HG02870 (cell line): Measurements from ENCODE around the gene ZNF439.
A peak's percentile ranks its signal among the peaks of the same experiment; 100 is the strongest.
"Not testable (repeated sequence)": the region's sequence is repeated elsewhere in the genome, so short reads cannot be mapped to it uniquely, and the experiment has no call there.

Source experiments
- ATAC-seq: cut with Tn5 transposase; IDR thresholded peaks from one replicate; pipeline ENCODE4 v1.9.1; 2021; ENCODE audit warnings: mild to moderate bottlenecking, moderate library complexity; ENCODE audit not compliant: unreplicated experiment

Gene ZNF439

DNA sequence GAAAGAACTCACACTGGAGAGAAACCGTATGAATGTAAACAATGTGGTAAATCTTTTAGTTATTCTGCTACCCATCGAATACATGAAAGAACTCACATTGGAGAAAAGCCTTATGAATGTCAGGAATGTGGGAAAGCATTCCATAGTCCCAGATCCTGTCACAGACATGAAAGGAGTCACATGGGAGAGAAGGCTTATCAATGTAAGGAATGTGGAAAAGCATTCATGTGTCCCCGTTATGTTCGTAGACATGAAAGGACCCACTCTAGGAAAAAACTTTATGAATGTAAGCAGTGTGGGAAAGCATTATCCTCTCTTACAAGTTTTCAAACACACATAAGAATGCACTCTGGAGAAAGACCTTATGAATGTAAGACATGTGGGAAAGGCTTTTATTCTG is 19.2 kb downstream of the ZNF439 start:
- not testable (repeated sequence) for ATAC-seq

GRCh38 chr19:11868188-11868587 is 19.7 kb downstream of the ZNF439 start:
- no peak for ATAC-seq

DNA sequence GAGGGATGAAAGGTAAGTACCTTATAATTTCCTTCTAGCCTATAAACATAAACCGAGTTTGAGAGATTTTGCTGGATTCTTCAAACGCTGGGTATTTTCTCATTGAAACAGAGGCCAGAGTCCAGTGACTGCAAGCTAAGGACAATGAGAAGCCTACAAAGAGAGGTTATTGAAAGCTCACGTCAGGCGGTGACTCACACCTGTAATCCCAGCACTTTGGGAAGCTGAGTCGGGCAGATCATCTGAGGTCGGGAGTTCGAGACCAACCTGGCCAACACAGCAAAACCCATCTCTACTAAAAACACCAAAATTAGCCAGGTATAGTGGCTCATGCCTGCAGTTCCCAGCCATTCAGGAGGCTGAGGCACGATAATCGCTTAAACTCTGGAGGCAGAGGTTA is 24.1 kb downstream of the ZNF439 start:
- no peak for ATAC-seq

DNA sequence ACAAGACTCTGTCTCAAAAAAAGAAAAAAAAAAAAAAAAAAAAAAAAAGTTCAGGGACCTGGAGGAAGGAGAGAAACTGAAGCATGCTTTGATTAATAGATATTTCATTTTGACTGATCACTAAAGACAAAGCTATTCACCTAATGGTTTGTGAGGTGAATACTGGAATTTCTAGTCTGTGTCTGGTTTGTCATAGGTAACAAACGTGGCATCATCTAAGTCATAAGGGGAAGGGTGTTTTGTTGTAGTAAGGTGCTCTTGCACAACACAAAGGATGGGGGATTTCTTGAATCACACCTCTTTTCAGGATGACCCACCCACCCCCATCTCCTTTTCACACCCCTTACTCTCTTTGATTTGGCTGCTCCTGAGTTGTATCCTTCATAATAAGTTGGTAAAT is 25.2 kb downstream of the ZNF439 start:
- ATAC-seq: no peak

DNA sequence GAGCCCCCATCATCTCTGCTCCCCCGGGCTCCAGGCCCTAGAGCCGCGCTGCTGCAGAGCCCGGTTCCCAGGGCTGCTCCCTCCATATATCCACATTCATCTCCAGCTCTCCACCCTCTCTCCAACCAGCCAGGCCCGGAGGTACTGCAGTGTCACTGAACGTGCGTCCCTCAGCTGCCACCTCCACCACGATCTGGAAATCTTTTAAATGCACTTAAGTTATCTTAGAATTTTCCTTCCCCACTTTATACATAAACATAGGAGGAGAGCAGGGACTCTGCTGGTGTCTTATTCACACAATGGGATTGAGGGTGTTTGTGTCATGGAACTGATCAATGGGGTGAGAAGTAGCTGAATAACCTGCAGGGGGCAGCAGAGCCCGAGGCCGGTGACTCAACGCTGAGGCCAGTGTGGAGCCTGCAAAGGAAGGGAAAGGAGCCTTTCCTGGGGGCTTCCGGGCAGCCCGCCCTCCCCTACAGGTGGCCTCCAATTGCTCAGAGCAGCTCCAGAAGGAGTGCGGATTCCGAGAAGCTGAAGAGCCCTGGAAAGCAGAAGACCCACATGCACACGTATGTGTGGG is 31.3 kb downstream of the ZNF439 start:
- not testable (repeated sequence) for ATAC-seq

- no peak for ATAC-seq
Measured at GRCh38 chr19:11880598-11880997, 32.1 kb downstream of the ZNF439 start.

DNA sequence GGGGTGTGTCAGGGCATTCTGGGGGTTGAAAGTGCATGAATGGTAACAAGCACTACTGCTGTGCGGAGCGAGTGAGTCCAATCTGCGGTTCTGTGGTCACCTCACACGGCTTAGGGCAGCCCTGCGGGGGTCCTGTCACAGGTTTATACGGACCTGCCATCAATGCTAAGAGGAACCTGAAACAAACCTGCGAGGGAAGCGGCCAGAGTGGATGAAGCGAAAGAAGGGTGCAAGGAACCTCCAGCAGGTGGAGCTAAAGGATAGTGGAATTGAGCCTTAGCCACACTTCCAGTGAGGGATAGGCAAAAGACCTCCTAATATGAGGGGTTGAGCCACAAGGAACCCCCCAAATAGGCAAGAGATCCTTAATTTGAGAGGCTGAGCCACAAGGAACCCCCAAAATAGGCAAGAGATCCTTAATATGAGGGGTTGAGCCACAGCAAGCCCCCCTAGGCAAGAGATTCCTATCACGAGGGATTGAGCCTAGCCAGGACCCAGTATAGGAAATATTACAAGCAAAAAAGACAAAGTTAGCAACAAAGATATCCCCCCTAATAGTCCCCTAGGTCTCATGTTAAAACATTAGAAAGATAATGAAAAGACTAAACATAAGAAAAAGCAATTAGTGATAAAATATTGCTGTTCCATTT is 32.8 kb downstream of the ZNF439 start:
- no peak for ATAC-seq

GRCh38 chr19:11882606-11883005 is 34.1 kb downstream of the ZNF439 start:
- no peak for ATAC-seq

- ATAC-seq: no peak
Measured at GRCh38 chr19:11887234-11887610, 38.7 kb downstream of the ZNF439 start.

DNA sequence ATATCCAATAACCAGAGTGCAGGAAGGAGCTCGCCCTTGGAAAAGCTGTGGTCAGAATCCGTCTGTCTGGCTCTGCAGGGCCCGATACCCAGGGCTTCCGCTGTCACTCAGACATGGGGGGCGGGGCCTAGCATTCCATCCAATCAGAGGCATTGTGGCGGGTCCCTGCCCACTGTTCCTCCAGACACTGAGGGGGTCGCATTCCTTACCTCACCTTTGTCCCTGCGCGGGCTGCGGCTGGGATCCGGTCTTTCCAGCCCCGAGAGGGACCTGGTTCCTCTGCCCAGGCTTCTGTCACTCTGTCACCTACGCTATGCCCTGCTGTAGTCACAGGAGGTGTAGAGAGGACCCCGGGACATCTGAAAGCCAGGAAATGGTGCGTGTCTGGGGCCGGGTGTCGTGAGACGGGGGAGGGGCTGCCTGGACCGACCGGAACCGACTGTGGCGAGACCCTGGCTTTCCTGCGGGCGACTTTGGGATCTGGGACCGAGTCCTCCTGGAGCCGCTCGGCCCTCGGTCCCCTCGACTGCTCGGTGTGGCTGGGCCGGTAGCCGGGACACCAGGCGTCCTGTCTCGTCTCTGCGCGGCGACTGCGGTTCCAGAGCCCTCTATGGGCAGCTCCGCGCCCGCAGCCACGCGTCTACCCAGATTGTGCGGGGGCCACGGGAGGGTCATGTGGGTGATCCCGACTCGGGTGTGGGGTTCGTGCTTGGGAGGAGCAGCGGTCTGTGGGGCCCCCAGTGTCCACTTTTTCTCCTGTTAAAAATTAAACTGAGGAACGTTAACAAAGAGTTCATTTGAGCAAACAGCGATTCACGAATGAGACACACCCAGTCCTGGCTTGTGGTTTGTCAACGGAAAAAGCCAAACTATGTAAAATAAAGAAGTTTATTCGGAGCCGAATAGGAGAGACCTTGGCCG is 39.3 kb downstream of the ZNF439 start, which contains the start of gene ZNF69:
Gene ZNF69, plus strand, starts transcription at position 172 of the 921 bp plus-strand sequence. Its CDS starts 142 bp downstream, at position 314.
- peak; percentile 61 for ATAC-seq

DNA sequence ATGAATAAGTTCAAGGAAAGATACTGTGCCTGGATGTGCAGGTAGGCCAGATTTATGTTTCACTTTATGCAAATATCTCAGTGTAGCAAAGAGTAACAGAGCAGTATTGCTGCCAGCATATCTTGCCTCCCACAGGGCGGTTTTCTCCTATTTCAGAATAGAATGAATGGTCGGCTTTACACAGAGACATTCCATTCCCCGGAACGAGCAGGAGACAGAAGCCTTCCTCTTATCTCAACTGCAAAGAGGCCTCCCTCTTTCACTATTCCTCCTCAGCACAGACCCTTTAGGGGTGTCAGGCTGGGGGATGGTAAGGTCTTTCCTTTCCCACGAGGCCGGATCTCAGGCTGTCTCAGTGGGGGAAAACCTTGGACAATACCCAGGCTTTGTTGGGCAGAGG is 41.4 kb downstream of the ZNF439 start:
- ATAC-seq: not testable (repeated sequence)

- no peak for ATAC-seq
Measured at GRCh38 chr19:11890634-11891033, 42.1 kb downstream of the ZNF439 start.

GRCh38 chr19:11894851-11895250 is 46.3 kb downstream of the ZNF439 start:
- no peak for ATAC-seq

- ATAC-seq: no peak
Measured at GRCh38 chr19:11902228-11902627, 53.7 kb downstream of the ZNF439 start.

DNA sequence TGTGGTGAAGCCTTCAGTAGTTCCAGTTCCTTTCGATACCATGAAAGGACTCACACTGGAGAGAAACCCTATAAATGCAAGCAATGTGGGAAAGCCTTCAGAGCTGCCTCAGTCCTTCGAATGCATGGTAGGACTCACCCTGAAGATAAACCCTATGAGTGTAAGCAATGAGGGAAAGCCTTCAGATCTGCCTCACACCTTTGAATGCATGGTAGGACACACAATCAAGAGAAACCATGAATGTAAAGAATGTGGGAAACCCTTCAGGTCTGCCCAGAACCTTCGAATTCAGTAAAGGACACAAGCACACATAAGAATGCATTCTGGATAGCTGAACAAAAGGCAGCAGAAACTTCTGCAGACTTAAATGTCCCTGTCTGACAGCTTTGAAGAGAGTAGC is 57.4 kb downstream of the ZNF439 start:
- ATAC-seq: no peak

- not testable (repeated sequence) for ATAC-seq
Measured at GRCh38 chr19:11911937-11912336, 63.4 kb downstream of the ZNF439 start.

DNA sequence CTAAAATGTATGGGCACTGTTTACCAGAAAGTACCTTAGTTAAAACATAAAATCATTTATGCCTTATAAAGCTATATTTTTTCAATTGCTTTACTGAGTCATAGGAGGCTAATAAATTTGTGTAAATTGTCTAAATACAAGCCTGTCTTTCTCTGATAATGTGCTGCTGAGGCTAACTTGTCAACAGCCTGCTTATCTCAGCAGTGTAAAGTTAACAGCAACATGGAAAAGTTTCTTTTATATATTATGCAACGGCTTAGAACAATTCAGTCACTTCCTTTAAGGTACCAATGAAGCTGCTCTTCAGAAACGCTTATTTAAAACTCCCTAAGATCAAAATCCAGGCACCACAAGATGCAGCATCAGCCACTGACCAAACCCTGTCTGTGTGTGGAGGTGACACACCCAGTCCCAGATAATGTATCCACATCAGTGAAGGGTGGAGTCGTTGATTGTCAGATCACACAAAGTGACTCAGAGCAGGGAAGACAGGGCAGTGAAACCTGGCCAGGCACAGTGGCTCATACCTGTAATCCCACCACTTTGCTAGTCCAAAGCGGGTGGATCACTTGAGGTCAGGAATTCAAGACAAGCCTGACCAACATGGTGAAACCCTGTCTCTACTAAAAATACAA is 66.0 kb downstream of the ZNF439 start:
- ATAC-seq: not testable (repeated sequence)
